Large intestine (tissue), 3 donors: Measurements from ENCODE around the gene DMAC2L. TPM values are rescaled to one million over a fixed set of nuclear protein-coding genes. Genes with fewer than 3 reads are reported as not detected.
"Not testable (repeated sequence)": the region's sequence is repeated elsewhere in the genome, so short reads cannot be mapped to it uniquely, and the experiment has no call there.

Experiments
- DNase-seq, 2 donors: peaks; one replicate each; pipeline versions ENCODE4 v3.0.0 to v3.0.0-alpha.2; 2013
- H3K27ac ChIP-seq: one replicate; pipeline ENCODE4 v1.5.1; 2013; ENCODE audit warnings: low read length
- H3K27me3 ChIP-seq: 2 replicates; pipeline ENCODE4 v1.6.1; 2013; ENCODE audit warnings: low read length; ENCODE audit not compliant: control insufficient read depth, insufficient read depth
- H3K36me3 ChIP-seq: 2 replicates; pipeline ENCODE4 v1.6.1; 2013; ENCODE audit warnings: low read length; ENCODE audit not compliant: control insufficient read depth, insufficient read depth
- H3K4me1 ChIP-seq: one replicate; pipeline ENCODE4 v1.6.1; 2013; ENCODE audit warnings: low read length; ENCODE audit not compliant: control insufficient read depth, insufficient read depth
- H3K4me3 ChIP-seq: one replicate; pipeline ENCODE4 v1.5.1; 2013; ENCODE audit warnings: low read length
- H3K9me3 ChIP-seq: one replicate; pipeline ENCODE4 v1.6.1; 2013; ENCODE audit warnings: mild to moderate bottlenecking, low read depth, low read length, moderate library complexity; ENCODE audit not compliant: control insufficient read depth
- WGBS: methylation state at CpG from one replicate; pipeline ENCODE4 v1.1.5; 2013; ENCODE audit warnings: low lambda C conversion rate; ENCODE audit not compliant: insufficient coverage; 5-methylcytosine and 5-hydroxymethylcytosine counted together
- polyA plus RNA-seq: library from polyadenylated mRNA; unstranded; fragments of 120-200 nt; gene quantifications from one replicate; pipeline ENCODE4 v1.2.1, GENCODE V29; 2013

Gene DMAC2L
- polyA plus RNA-seq, 1 donor: 17.7 TPM

DNA sequence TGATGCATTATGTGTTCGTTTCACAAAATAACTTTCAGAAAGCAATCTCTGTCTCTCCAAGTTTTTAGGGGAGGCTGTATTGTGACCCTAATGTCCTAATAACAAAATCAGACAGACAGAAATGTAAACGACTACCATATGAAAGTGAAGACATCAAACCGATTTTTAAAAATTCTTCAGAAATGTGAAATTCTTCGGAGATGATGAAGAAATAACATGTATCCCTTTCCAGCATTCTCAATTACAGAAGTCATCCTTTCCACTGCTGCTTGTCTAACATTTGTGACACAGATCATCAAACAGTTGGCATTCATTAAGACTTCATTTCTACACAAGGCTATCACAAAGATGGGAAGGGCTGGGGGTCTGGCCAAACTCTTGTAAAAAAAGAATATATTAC, 41.0 kb downstream of the DMAC2L start:
- Histone ChIP-seq H3K27ac (no peak overlapping the region), H3K4me3 (no peak overlapping the region), H3K36me3 (no peaks in the 10 kb centered on the region), H3K9me3 (no peaks in the 10 kb centered on the region), H3K4me1 (no peaks in the 10 kb centered on the region), H3K27me3 (no peaks in the 10 kb centered on the region)
- no peak for DNase-seq
- WGBS: 83% methylated on average over 2 of the region's 4 CpGs

DNA sequence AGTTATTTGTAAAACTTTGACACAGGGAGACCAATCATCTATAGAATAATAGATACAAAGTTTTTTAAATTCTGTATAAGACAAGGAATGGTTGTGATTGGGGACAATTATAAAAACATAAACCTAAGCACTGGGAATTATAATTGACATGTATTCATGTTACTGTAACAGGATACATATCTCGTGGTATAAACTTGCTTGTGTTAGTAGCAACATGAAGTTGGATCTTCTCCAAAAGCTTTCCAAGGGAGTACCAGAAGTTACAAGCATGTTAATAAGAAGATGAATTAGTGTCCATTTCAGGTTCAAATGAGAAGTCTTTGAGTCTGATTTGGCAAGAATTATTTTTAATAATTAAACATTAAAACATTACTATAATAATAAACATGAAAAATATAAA, 42.4 kb downstream of the DMAC2L start:
- H3K27me3 ChIP-seq: no peaks in the 10 kb centered on the region
- WGBS: no CpG with 5 or more reads among the region's 1 CpG

GRCh38 chr14:50355692-50356091, 43.6 kb downstream of the DMAC2L start:
- no peaks in the 10 kb centered on the region for H3K4me1 ChIP-seq
- 80% methylated on average over 1 of the region's 1 CpG for WGBS
- no peak overlapping the region for H3K27ac ChIP-seq
- H3K9me3 ChIP-seq: no peaks in the 10 kb centered on the region
- no peak for DNase-seq
- no peaks in the 10 kb centered on the region for H3K27me3 ChIP-seq
- no peak overlapping the region for H3K4me3 ChIP-seq
- H3K36me3 ChIP-seq: no peaks in the 10 kb centered on the region

More for the DNA sequence above, 42.4 kb downstream of the DMAC2L start:
- Histone ChIP-seq H3K36me3 (no peaks in the 10 kb centered on the region), H3K4me1 (no peaks in the 10 kb centered on the region), H3K4me3 (no peak overlapping the region), H3K27ac (no peak overlapping the region), H3K9me3 (no peaks in the 10 kb centered on the region)
- no peak for DNase-seq

GRCh38 chr14:50356283-50356682, 44.2 kb downstream of the DMAC2L start:
- WGBS: no CpG with 5 or more reads among the region's 3 CpGs
- not testable (repeated sequence) for H3K4me3 ChIP-seq, H3K9me3 ChIP-seq, DNase-seq, H3K27me3 ChIP-seq, H3K36me3 ChIP-seq, H3K27ac ChIP-seq, H3K4me1 ChIP-seq

GRCh38 chr14:50357124-50357523, 45.0 kb downstream of the DMAC2L start:
- Histone ChIP-seq H3K36me3 (no peaks in the 10 kb centered on the region), H3K4me1 (no peaks in the 10 kb centered on the region), H3K4me3 (no peak overlapping the region), H3K9me3 (no peaks in the 10 kb centered on the region), H3K27ac (no peak overlapping the region), H3K27me3 (no peaks in the 10 kb centered on the region)
- no peak for DNase-seq
- WGBS: 100% methylated on average over 1 of the region's 6 CpGs

DNA sequence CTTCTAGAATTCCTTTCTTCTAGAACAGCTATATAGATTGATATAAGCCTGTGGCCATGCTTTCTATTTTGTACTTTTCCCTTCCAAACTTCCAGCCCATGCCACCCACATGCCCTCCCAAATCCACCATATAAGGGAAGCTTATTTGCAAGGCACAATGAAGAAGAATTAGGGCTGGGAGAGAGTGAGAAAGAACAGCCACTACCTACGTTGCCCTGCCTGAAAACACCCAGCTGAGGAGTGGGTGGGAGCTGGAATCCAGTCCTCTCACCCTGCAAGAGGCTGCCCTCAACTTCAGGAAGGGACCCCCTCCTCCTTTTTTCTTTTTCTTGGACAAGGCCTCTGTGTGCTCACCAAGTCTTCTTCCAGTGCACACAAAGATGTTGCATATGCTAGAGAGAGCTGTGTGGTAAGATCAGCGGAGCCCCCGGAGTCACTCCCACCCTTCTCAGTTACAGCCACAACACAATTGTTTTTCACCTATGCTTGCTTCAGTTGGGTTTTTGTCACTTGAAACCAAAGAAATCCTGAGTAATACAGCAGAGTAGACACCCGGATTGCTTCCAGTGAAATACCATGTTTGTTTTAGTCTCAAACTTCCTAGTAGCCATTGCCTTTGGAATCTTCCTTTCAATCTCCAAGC, 45.8 kb downstream of the DMAC2L start:
- no peaks in the 10 kb centered on the region for H3K4me1 ChIP-seq
- no peak for DNase-seq
- 40% methylated on average over 1 of the region's 4 CpGs for WGBS
- no peak overlapping the region for H3K27ac ChIP-seq
- no peaks in the 10 kb centered on the region for H3K27me3 ChIP-seq
- H3K4me3 ChIP-seq: no peak overlapping the region
- no peaks in the 10 kb centered on the region for H3K9me3 ChIP-seq
- no peaks in the 10 kb centered on the region for H3K36me3 ChIP-seq

- DNase-seq: no peak
- H3K36me3 ChIP-seq: no peaks in the 10 kb centered on the region
- no peak overlapping the region for H3K27ac ChIP-seq
- peaks cover 8% of the 10 kb centered on the region for H3K4me1 ChIP-seq
- WGBS: 79% methylated on average over 5 of the region's 5 CpGs
- H3K27me3 ChIP-seq: no peaks in the 10 kb centered on the region
- H3K9me3 ChIP-seq: no peaks in the 10 kb centered on the region
- H3K4me3 ChIP-seq: no peak overlapping the region
These were observed 47.5 kb downstream of the DMAC2L start for GRCh38 chr14:50359631-50360030.

DNA sequence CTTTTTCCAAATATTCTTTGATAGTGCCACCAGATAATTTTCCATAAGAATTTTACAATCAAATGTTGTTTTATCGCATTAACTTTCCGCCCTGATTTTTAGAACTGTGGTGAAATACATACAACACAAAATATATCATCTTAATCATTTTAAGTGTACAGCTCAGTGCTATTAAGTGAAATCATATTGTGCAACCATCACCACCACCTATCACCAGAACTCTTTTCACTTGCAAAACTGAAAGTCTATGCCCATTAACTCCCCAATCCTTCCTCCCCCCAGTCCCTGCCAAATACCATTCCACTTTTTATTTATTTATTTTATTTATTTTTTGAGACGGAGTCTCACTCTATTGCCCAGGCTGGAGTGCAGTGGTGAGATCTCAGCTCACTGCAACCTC, 48.0 kb downstream of the DMAC2L start:
- Histone ChIP-seq H3K4me3 (no peak overlapping the region), H3K36me3 (no peaks in the 10 kb centered on the region), H3K27me3 (no peaks in the 10 kb centered on the region), H3K27ac (no peak overlapping the region), H3K4me1 (peaks cover 10% of the 10 kb centered on the region), H3K9me3 (no peaks in the 10 kb centered on the region)
- WGBS: 94% methylated on average over 3 of the region's 3 CpGs
- DNase-seq: no peak

- Histone ChIP-seq H3K9me3 (no peaks in the 10 kb centered on the region), H3K27me3 (no peaks in the 10 kb centered on the region), H3K36me3 (no peaks in the 10 kb centered on the region), H3K4me3 (no peak overlapping the region), H3K4me1 (peaks cover 18% of the 10 kb centered on the region), H3K27ac (no peak overlapping the region)
- no peak for DNase-seq
- no CpG with 5 or more reads among the region's 2 CpGs for WGBS
These were observed 48.7 kb downstream of the DMAC2L start for GRCh38 chr14:50360851-50361250.

- H3K27ac ChIP-seq, H3K4me3 ChIP-seq, H3K36me3 ChIP-seq, H3K27me3 ChIP-seq, H3K9me3 ChIP-seq, DNase-seq: not testable (repeated sequence)
- WGBS: 100% methylated on average over 1 of the region's 36 CpGs
- H3K4me1 ChIP-seq: peaks cover 22% of the 10 kb centered on the region
These were observed 49.6 kb downstream of the DMAC2L start for GRCh38 chr14:50361473-50362403.
